Cerebellar cortex (tissue), 1 donor: ENCODE results near the gene FCER2.
A peak's percentile ranks its signal among the peaks of the same experiment; 100 is the strongest.
"Not testable (repeated sequence)": the region's sequence is repeated elsewhere in the genome, so short reads cannot be mapped to it uniquely, and the experiment has no call there.

Source experiments
- DNase-seq: peaks from one replicate; pipeline ENCODE4 v3.0.0-alpha.2; 2015; ENCODE audit warnings: low spot score

The FCER2 gene, protein sequence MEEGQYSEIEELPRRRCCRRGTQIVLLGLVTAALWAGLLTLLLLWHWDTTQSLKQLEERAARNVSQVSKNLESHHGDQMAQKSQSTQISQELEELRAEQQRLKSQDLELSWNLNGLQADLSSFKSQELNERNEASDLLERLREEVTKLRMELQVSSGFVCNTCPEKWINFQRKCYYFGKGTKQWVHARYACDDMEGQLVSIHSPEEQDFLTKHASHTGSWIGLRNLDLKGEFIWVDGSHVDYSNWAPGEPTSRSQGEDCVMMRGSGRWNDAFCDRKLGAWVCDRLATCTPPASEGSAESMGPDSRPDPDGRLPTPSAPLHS

DNA sequence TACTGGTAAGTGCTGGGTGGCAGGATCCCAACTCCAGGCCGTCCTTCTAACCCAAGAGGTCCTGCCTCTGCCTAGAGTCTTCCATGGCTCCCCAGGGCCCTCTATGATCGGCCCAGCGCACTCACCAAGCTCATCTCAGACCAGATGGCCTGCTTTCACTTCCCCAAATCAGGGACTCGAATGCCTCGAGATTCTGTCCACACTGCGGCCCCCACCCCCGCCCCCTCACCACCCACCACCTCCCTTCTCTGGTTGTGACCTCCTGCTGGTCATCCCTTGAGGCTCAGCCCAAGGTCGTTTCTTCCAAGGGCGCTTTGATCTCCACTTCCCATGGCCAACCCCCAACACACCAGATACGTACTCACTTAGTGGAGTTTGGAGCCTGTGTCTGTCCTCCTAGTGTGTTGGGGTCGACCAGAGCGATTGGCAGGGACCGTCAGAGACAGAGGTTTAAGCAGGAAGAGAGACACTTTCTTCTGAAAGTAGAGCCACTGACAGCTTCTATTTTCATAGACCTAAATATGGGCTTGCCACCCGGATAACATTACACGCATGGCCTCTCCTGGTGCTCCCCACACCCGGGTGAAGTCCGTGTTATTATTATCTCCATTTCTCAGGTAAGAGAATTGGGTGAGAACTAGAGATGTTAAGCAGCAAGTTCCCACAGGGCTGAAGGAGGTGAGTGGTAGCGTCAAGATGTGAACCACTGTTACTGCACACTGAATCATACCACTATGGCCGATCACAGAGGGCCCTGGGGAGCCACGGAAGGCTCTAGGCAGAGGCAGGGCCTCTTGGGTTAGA is at the start of gene FCER2:
Gene FCER2, minus strand, starts transcription at position 478 of the 804 bp plus-strand sequence. CDS start 2,371 bp downstream, outside the sequence.
- DNase-seq, result no peak

DNA sequence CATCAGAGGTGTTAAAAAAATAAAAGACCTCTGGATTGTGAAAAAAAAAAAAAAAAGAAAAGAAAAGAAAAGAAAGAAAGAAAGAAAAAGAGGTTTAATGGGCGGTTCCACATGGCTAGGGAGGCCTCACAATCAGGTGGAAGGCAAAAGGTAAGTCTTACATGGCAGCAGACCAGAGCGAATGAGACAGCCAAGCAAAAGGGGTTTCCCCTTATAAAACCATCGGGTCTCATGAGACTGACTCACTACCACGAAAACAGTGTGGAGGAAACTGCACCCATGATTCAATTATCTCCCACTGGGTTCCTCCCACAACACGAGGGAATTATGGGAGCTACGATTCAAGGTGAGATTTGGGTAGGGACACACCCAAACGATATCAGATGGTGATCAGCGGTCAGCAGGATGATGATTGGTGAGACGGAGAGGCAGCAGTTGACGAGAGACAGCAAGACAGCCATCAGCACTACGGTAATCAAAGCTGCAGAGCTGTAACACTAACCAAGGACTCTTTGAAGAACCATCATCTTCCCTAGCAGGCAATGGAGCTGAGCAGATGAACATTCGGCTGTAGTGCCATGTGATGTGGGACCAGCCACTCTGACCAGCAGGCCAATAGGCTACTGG is 49.3 kb upstream of the FCER2 start:
- DNase-seq, result no peak

DNA sequence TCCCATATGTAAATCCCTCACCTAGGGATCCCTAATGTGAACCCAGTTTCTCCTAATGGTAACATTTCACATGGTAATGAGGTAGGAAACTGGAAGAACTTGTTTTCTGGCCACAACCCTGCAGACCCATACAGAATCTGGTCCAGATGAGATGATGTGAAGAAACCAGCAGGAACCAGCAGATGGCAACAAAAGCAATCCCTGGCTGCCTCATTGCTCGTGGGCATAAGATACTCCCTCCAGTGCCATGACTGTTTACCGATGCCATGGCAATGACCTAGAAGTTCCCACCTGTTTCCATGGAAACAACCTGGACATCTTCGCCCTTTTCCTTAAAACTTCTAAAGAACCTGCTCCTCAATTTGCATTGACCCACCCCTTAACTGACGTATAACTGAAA is 46.8 kb upstream of the FCER2 start:
- DNase-seq, result peak; percentile 45

DNA sequence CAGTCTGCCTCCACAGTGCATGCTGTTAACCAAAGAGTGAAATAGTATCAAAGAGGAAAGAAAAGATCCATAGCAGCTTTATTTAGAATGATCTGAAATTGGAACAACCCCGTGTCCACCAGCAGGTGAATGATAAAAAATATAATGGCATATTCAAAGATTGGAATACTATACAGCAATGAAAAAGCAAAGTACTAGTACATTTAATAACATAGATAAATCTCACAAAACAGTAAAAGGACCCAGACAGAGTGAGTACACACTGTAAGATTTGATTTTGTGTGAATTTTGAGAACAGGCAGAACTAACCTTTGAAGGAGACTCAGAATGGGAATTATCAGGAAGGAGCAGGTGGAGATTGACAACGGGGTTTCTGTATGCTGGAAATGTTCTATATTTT is 46.2 kb upstream of the FCER2 start:
- no peak for DNase-seq

DNA sequence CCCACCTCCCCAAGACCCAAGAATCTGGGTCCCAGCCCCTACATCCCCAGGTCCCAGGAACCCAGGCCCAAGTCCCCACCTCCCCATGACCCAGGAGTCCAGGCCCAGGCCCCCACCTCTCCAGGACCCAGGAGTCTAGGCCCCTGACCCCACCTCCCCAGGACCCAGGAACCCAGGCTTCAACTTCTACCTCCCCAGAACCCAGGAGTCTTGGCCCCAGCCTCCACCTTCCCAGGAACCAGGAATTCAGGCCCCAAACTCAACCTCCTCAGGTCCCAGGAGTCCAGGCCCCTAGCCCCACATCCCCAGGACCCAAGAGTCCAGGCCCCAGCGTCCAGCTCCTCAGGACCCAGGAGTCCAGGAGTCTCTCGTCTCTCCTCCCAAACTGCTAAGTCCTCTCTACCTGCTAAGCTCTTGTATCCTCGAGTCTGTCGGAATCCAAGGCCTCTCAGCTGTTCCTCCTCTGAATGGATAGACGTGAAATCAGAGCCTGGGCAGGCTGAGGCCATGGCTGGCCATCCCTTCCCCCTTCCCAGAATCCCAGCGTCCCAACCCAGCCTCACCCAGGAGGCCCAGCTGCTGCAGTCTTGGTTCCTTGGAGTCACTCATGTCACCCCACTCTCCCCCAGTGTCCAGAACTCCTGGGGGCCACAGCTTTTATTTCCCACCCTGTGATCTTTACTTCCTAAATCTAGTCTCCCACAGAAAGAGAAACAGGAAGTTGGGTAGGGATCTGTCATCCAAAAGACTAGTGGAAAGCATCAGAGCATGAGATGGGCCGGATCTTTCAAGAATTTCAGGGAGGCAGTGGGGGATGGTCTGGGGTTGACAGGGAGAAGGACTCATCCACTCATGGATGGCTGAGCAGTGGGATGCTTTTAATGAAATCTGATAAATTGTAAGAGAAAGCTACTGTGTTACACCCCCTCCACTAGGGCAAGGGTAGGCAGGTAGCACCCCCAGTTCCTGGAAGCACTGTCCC is 45.3 kb upstream of the FCER2 start, which contains the start of gene CD209:
Gene CD209, minus strand, starts transcription at position 632 of the 982 bp plus-strand sequence. Its CDS starts 23 bp downstream, at position 609.
- DNase-seq, result no peak

DNA sequence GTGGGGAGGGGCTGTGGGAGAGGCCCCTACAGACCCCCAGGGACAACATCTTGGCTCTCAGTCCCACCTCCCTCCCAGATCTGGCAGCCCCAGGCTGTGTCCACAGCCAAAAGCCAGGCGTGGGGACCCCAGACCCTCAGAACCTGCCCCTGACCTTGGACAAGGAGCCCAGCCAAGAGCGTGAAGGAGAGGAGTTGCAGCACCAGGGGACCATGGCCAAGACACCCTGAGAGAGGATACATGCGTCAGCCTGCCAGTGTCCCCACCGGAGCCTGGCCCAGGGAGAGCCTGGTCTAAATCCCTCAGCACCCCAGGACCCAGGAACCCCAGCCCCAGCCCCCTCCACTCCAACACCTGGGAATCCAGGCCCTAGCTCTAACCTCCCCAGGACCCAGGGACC is 44.4 kb upstream of the FCER2 start:
- not testable (repeated sequence) for DNase-seq

DNA sequence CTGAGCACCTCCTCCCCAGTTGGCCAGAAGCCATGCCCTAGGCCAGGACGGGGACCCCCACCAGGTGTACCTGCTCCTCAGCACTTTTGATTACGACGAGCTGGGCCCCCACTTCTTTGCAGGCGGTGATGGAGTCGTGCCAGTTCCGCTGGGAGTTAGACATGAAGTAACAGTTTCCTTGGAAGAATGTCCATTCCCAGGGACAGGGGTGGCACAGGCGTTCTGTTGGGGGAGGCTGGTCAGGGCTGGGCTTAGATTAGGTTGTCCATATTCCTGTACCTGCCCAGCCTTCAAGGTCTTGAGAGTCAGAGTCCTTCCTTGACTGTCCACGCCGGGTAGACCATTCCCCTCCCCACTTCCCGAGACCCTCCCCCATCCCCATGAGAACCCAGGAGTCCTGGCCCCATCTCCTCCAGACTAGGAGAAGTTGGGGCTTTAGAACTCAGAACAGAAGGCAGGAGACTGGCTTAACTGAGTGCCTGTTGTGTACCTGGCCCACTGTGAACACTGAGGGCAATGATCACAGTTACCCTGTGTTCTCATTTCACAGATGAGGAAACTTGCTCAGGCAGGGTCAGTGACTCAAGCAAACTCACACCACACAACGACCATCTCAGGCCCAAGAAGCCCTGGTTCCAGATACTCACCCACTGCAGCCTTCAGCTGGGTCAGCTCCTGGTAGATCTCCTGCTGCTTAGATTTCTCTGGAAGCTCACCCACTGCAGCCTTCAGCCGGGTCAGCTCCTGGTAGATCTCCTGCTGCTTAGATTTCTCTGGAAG is 43.1 kb upstream of the FCER2 start:
- no peak for DNase-seq

DNA sequence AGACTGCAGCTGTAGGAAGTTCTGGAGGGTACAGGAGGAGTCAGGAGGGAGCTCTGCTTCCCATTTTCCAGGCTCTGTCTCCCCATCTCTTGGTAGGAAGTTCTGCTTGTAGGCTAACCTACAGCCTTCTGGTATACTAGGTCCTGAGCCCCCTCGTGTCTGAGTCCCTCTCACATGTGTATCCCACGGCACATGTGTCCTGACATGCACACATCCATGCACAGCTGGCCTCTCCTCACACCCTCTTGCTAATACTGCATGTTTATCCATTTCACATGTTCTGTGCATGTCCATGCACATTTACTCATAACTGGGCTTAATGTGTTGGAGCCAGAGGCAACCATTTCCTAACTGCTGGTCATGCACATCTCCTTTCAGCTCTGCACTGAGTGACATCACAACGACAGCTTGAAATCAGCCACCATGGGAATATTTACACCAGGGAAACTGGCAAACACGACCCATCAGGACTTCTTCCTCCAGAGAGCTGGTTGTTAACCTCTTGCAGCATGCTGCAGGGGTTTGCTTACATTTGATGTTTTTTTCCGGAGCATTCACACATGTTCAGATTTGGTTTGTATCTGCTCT is 42.4 kb upstream of the FCER2 start:
- DNase-seq, result no peak

DNA sequence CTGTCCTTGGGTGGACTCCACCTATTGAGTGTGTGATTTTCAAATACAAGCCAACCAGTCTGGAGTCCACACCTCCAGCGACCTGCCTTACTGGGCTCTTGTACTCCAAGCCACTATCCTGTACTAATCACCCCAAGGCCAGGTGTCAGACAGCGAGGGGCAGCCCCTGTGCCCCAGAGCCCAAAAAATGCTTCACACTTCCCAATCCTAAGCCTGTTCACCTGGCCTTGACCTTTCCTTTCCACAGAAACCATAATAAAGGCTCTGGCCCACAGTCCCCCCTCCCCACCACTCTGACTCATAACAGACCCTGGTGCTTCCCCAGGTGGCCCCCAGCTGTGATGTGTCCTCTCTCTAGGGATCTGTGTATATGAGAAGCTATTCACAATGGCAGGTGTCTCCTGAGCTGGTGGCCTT is 41.5 kb upstream of the FCER2 start:
- no peak for DNase-seq

DNA sequence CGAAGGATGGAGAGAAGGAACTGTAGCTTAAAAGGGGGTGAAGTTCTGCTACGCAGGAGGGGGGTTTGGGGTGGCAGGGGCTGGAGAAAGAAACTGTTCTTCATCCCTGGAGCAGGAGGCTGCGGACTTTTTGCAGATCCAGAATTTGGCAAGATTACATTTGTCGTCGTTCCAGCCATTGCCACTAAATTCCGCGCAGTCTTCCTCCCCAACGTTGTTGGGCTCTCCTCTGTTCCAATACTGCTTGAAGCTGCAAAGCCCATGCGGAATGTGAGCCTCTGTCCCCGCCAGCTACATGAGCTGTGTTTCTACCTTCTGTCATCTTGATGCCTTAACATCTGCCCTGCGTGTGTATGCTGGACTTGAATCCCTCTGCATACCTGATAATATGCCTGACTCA is 41.1 kb upstream of the FCER2 start:
- peak; percentile 54 for DNase-seq

DNA sequence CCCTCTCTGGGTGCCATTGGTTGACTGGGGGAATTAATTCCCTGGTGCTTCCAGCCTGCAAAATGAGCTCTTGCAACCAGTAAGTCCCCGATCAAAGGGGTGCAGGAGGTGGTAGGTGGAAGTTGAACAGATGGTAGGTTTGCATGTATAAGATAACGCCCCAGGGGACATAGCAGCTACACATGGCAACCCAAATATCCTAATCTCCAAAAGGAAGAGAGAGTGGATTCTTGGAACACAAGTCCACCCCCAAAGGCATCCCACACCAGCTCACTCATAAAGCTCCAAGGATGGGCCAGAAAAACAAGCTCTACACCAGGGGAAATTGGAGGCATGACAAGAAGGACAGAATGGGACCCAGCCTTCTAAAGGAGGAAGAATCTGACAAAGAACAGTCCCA is 40.6 kb upstream of the FCER2 start:
- peak; percentile 83 for DNase-seq

DNA sequence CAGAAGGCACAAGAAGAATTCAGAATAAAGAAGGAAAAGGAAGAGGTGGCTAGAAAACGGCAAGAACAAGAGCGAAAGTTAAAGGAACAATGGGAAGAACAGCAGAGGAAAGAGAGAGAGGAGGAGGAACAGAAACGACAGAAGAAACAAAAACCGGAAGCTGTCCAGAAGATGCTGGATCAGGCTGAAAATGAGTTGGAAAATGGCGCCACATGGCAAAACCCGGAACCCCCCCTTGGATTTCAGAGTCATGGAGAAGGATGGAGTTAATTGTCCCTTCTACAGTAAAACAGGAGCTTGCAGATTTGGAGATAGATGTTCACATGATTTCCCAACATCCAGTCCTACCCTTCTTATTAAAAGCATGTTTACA is 38.7 kb upstream of the FCER2 start:
- no peak for DNase-seq

DNA sequence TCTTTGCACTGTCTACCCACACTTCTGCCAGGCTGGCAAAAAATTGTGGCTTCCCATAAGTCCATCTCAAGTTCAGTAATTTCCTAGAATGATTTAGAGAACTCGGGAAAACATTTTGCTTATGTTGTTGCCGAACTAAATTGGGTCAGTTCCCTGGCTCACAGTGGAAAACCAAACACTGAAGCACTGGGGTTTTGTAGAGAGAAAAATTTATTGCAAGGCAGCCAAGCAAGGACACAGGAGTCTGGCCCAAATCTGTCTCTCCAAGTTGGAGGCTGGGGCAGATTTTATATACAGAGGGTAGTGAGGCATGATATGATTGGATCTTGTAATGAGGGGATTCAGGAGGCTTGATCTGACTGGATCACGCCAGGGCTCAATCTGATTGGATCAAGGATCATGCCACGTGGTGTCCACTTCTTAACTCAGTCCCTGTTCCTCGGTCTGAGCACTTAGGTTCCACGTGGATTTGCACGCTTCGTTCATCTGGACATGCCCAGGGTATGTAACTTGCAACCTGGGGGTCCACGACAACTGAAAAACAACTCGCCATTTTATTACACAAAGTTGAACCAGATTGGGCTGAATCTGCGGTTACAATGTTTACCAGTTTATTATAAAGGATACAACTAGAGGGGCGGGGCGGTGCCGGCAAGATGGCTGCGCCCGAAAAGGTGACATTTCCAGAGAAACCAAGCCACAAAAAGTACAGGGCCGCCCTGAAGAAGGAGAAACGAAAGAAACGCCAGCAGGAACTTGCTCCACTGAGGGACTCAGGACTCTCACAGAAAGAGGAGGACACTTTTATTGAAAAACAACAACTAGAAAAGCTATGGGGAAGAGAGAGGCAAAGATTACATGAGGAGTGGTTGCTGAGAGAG is 38.1 kb upstream of the FCER2 start:
- DNase-seq, result peak; percentile 79

DNA sequence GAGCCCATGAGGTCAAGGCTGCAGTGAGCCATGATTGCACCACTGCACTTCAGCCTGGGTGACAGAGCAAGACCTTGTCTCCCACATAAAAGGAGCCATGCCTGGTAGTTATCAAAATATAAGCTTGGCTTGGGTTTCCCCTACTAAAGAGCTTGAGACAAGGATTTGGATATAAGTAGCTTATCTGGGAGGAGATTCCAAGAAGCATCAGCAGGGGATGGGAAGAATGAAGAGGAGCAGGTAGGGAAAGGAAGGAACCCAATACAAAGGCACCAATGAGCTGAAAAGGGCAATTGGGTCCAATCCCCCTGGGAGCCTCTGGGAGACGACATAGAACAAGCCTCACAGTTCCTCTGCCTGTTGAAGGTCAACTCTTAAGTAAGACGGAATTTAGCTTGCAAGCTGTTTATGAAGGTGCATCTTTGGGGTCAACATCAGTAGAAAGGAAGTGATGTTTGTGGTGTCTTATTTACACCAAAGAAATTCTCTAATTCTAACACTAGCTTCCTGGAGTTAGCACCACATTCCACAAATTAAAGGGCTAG is 37.4 kb upstream of the FCER2 start:
- DNase-seq, result no peak

DNA sequence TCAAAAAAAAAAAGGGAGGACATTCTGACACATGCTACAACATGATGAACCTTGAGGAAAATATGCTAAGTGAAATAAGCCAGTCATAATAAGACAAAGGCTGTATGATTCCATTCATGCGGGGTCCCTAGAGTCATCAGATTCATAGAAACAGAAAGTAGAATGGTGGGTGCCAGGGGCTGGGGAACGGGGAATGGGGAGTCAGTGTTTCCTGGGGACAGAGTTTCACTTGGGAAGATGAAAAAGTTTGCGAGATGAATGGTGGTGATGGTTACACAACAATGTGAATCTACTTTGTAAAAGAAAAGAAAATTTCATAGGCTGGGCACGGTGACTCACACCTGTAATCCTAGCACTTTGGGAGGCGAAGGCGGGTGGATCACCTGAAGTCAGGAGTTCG is 36.1 kb upstream of the FCER2 start:
- DNase-seq, result no peak

DNA sequence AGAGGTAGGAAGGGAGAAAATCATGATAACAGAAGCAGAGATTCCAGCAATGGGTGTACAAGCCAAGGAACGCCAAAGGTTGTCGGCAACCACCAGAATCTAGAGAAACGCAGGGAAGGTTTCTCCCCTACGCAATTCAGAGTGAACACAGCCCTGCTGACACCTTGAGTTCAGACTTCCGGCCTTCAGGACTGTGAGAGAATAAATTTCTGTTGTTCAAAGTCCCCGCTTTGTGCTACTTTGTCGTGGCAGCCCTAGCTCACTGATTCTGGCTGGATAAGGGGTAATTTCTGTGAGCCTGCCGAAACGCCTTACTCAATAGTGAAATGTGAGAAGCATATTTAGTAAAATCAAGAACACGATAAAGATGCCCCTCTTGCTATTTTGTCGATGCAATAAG is 35.3 kb upstream of the FCER2 start:
- DNase-seq, result no peak

DNA sequence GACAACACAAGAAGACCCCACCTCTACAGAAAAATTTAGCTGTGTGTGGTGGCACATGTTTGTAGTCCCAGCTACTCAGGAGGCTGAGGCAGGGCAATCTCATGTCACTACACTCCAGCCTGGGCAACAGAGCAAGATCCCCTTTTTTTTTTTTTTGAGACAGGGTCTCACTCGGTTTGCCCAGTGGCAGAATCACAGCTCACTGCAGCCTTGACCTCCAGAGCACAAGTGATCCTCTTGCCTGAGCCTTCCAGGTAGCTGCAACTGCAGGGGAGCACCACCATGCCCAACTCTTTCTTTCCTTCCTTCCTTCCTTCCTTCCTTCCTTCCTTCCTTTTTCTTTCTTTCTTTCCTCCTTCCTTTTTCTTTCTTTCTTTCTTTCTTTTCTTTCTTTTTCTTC is 34.2 kb upstream of the FCER2 start:
- DNase-seq, result no peak

DNA sequence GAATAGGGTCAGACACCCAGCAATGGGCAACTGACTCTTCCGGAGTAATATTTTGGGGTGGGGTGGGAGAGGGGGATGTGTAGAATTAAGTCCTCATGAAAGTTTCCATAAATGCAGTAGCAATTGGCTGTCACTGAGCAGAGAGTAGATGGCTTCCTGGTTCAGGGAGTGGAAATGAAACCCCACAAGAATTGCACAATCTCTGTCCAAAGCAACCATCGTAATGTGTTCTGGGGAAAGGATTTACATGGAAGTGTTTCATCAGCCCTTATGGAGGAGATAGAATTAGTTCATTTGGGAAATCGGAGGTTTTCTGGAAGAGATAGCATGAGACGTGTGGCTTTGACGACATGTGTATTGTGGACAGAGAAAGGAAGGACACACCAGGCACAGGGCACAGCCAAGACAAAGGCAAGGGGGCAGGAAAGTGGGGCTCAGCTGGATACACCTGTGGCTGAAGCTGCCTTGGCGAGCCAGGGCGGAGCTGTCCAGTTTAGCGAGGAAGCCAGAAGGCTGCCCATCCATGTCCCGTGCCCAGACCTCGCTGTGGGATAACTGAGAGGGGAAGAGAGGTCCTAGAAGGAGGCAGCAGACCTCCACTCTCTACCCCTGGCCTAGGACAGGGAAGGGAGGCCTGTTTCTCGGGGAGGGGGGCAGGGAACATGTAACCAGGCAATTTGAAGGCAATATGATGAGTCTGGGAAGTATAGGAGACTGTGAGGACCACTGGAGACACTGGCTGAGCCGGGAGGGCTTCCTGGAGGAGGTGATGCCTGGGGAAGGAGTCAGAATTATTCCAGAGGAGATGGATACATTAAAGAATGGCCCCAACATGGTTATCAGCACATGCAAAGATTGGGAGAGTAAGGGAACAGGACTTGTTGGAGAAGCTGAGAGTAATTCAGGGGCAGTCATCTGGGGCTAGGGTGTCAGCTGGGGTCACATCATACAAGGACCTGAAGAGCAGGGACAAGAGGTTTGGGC is 32.6 kb upstream of the FCER2 start:
- no peak for DNase-seq
